Measurements from ENCODE around the gene ATRN.

DNA sequence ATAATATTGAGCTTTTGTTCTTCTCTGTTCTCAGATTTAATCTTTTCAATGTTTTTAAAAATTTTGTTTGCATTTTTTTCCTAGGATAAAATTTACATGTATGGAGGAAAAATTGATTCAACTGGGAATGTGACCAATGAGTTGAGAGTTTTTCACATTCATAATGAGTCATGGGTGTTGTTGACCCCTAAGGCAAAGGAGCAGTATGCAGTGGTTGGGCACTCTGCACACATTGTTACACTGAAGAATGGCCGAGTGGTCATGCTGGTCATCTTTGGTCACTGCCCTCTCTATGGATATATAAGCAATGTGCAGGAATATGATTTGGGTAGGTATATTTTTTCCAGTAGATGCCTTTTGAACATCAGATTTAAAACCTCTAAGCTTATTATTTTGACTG, 89.8 kb downstream of the ATRN start:
- TF ChIP-seq EP300 (IDR thresholded peaks at IDR 0.05): no peak
- TF ChIP-seq, protein P1, sequence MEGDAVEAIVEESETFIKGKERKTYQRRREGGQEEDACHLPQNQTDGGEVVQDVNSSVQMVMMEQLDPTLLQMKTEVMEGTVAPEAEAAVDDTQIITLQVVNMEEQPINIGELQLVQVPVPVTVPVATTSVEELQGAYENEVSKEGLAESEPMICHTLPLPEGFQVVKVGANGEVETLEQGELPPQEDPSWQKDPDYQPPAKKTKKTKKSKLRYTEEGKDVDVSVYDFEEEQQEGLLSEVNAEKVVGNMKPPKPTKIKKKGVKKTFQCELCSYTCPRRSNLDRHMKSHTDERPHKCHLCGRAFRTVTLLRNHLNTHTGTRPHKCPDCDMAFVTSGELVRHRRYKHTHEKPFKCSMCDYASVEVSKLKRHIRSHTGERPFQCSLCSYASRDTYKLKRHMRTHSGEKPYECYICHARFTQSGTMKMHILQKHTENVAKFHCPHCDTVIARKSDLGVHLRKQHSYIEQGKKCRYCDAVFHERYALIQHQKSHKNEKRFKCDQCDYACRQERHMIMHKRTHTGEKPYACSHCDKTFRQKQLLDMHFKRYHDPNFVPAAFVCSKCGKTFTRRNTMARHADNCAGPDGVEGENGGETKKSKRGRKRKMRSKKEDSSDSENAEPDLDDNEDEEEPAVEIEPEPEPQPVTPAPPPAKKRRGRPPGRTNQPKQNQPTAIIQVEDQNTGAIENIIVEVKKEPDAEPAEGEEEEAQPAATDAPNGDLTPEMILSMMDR (IDR thresholded peaks at IDR 0.05): no peak

All from tibial nerve (tissue), 4 donors.